SK-N-MC (cell line): ENCODE results near the gene SLC7A6OS.

Source experiments
- EZH2 ChIP-seq: fragments of 200-600 bp; sonication (generic); IDR thresholded peaks from one replicate; pipeline ENCODE4 v1.6.1; 2017; ENCODE audit warnings: antibody characterized with exemption
- POLR2AphosphoS5 ChIP-seq: IDR thresholded peaks from 2 replicates; pipeline ENCODE4 v1.6.1; 2012; ENCODE audit warnings: mild to moderate bottlenecking, low read depth, low read length, borderline replicate concordance

GRCh38 chr16:68296291-68296690 is 14.5 kb downstream of the SLC7A6OS start:
- TF ChIP-seq EZH2 (no peak), POLR2AphosphoS5 (no peak)
